Suprapubic skin (tissue), 3 donors: Measurements from ENCODE around the gene LPO.

Experiments used
- POLR2AphosphoS5 ChIP-seq, 3 donors: sonication (generic); formaldehyde crosslinking; IDR thresholded peaks; one replicate each; pipeline ENCODE4 v1.6.1; 2017; ENCODE audit warnings: antibody characterized with exemption in 3 of 3
- TF ChIP-seq, protein P1 (sequence below), 2 donors: fragments of 200-600 bp in 1 of 2; fragments of 450-650 bp in 1 of 2; sonication (generic) in 1 of 2; IDR thresholded peaks; one replicate each; pipeline ENCODE4 v1.5.1; 2016 to 2019; ENCODE audit warnings: antibody characterized with exemption in 2 of 2, mild to moderate bottlenecking in 1 of 2, moderate library complexity in 1 of 2

DNA sequence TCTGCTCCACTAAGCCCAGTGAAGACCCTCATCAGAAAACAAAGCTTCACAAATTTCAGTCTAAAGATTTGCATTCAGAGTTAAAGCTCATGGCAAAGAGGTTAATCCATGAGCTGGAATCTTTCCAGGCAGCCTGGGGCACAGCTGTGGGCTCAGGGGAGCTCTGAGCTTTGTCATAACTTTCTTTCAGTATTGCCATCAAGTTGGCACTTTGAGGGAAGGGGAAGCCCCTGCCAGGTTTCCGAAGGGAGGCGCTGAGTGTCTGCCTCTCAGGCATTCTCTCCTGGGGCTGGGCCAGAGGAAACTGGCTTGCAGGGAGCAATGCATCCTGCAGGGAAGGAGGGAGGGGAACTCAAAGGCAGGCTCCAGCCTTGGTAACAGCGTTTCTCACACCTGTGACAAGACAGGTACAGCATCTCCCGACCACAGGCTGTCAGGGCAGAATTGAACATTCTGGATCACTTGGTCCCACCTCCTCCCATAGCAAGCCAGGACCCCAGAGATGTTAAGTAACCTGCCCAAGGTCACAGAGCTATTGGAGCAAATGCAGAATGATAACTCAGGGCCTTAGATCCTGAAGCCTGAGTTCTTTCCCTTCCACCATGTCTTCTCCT lies 3.9 kb downstream of the LPO start:
- TF ChIP-seq, protein P1, sequence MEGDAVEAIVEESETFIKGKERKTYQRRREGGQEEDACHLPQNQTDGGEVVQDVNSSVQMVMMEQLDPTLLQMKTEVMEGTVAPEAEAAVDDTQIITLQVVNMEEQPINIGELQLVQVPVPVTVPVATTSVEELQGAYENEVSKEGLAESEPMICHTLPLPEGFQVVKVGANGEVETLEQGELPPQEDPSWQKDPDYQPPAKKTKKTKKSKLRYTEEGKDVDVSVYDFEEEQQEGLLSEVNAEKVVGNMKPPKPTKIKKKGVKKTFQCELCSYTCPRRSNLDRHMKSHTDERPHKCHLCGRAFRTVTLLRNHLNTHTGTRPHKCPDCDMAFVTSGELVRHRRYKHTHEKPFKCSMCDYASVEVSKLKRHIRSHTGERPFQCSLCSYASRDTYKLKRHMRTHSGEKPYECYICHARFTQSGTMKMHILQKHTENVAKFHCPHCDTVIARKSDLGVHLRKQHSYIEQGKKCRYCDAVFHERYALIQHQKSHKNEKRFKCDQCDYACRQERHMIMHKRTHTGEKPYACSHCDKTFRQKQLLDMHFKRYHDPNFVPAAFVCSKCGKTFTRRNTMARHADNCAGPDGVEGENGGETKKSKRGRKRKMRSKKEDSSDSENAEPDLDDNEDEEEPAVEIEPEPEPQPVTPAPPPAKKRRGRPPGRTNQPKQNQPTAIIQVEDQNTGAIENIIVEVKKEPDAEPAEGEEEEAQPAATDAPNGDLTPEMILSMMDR (IDR thresholded peaks at IDR 0.05) = no peak
- no peak for TF ChIP-seq POLR2AphosphoS5 (IDR thresholded peaks at IDR 0.05)
